ENCODE results near the gene ACO1. TPM values are rescaled to one million over a fixed set of nuclear protein-coding genes. Genes with fewer than 3 reads are reported as not detected.

ACO1 gene
- total and polyA plus RNA-seq, 9 of the 15 experiments (the other 6 are each of a cell fraction or from before 2014, with no cell fraction given): 0.96 to 29.7 (median 16.9) TPM

- peak in 1 of 2 experiments; percentile 59; a peak in 2 of 4 replicates for TF ChIP-seq MNT (conservative IDR thresholded peaks at IDR 0.05)
- TF ChIP-seq ZNF639 (CRISPR knock-in tag; conservative IDR thresholded peaks at IDR 0.05 in 1 of 2, IDR thresholded peaks at IDR 0.05 in 1 of 2): peak in 1 of 2 experiments; percentile 88; a peak in 2 of 4 replicates
- TF ChIP-seq TEAD2 (tag; IDR thresholded peaks at IDR 0.05): no peak
- TF ChIP-seq BHLHE40 (IDR thresholded peaks at IDR 0.05; ENCODE audit: low read length): peak; percentile 50
- peak in 2 of 3 experiments; percentile 23 to 30; a peak in 3 of 6 replicates for TF ChIP-seq CTCF (IDR thresholded peaks at IDR 0.05 in 2 of 3, conservative IDR thresholded peaks at IDR 0.05 in 1 of 3; ENCODE audit: insufficient read depth in 2 of 3, low read depth in 1 of 3, low read length in 3 of 3)
- no peak for TF ChIP-seq HLTF (IDR thresholded peaks at IDR 0.05)
- no peak for TF ChIP-seq KHSRP (IDR thresholded peaks at IDR 0.05)
- TF ChIP-seq TBP (optimal IDR thresholded peaks at IDR 0.05; ENCODE audit: low read depth, low read length): peak; percentile 36
- TF ChIP-seq E2F6 (IDR thresholded peaks at IDR 0.05; ENCODE audit: borderline replicate concordance in 1 of 2, extremely low read depth in 1 of 2, insufficient read depth in 1 of 2, insufficient read length in 1 of 2, low read depth in 1 of 2, low read length in 1 of 2, poor library complexity in 1 of 2, severe bottlenecking in 1 of 2): peak in 1 of 2 experiments; percentile 37
- TF ChIP-seq THAP12 (CRISPR knock-in tag; IDR thresholded peaks at IDR 0.05): peak; percentile 69; the same call in 1 of the 2 replicates
- no peak for TF ChIP-seq KAT2B (IDR thresholded peaks at IDR 0.05; ENCODE audit: low read depth, low read length)
These were observed at the start of gene ACO1 (continued) for GRCh38 chr9:32384364-32385151.

All from K562 (cell line).